Keratinocyte (primary cell): ENCODE data around the gene AUH. TPM values are rescaled to one million over a fixed set of nuclear protein-coding genes. Genes with fewer than 3 reads are reported as not detected.

Experiments used
- DNase-seq: peaks from one replicate; pipeline ENCODE4 v3.0.0-alpha.2; 2011; ENCODE audit warnings: low read depth, missing footprints, low spot score
- FAIRE-seq: peaks from 2 replicates; lab custom pipeline; 2011; peaks lifted over from hg19 to GRCh38; lab: Jason Lieb, UNC
- H2AFZ ChIP-seq: 2 replicates; pipeline ENCODE4 v1.6.0; 2012; ENCODE audit warnings: low read length, control low read depth, inconsistent platforms; ENCODE audit not compliant: control insufficient read depth
- H3K27ac ChIP-seq: 2 replicates; pipeline ENCODE4 v1.5.1; 2011; ENCODE audit warnings: low read length; ENCODE audit not compliant: control insufficient read depth, insufficient read depth
- H3K27me3 ChIP-seq: 3 replicates; pipeline ENCODE4 v1.6.0; 2011; ENCODE audit warnings: low read length; ENCODE audit not compliant: control insufficient read depth, insufficient read depth; ENCODE audit errors: extremely low read depth
- H3K36me3 ChIP-seq, 2 experiments: 2 replicates in 1 of 2; 3 replicates in 1 of 2; pipeline ENCODE4 v1.5.1; 2011; ENCODE audit warnings: low read length in 2 of 2, mild to moderate bottlenecking in 1 of 2; ENCODE audit not compliant: control insufficient read depth in 2 of 2, insufficient read depth in 2 of 2; ENCODE audit errors: extremely low read depth in 1 of 2
- H3K4me1 ChIP-seq: 3 replicates; pipeline ENCODE4 v1.5.1; 2011; ENCODE audit warnings: low read length; ENCODE audit not compliant: control insufficient read depth, insufficient read depth; ENCODE audit errors: extremely low read depth
- H3K4me2 ChIP-seq: 3 replicates; pipeline ENCODE4 v1.6.0; 2011; ENCODE audit warnings: low read depth, low read length; ENCODE audit not compliant: control insufficient read depth, insufficient read depth; ENCODE audit errors: extremely low read depth
- H3K4me3 ChIP-seq, 3 experiments: fragments of 200-600 bp in 1 of 3; sonication (generic) in 1 of 3; 2 replicates in 2 of 3; 3 replicates in 1 of 3; pipeline ENCODE4 v1.5.1; 2011 to 2016; ENCODE audit warnings: low read length in 3 of 3, mild to moderate bottlenecking in 3 of 3, control low read depth in 2 of 3, inconsistent platforms in 1 of 3, low read depth in 1 of 3, mixed read lengths in 1 of 3, mixed run types in 1 of 3, moderate library complexity in 1 of 3; ENCODE audit not compliant: control insufficient read depth in 2 of 3, insufficient read depth in 2 of 3; ENCODE audit errors: extremely low read depth in 1 of 3
- H3K79me2 ChIP-seq: 2 replicates; pipeline ENCODE4 v1.6.0; 2012; ENCODE audit warnings: low read length; ENCODE audit not compliant: control insufficient read depth, insufficient read depth
- H3K9ac ChIP-seq: 3 replicates; pipeline ENCODE4 v1.6.0; 2011; ENCODE audit warnings: low read length; ENCODE audit not compliant: control insufficient read depth, insufficient read depth; ENCODE audit errors: extremely low read depth
- H3K9me1 ChIP-seq: 3 replicates; pipeline ENCODE4 v1.6.0; 2011; ENCODE audit warnings: low read length; ENCODE audit not compliant: control insufficient read depth, insufficient read depth; ENCODE audit errors: extremely low read depth
- H3K9me3 ChIP-seq: 2 replicates; pipeline ENCODE4 v1.5.1; 2012; ENCODE audit warnings: low read depth, low read length; ENCODE audit not compliant: control insufficient read depth
- H4K20me1 ChIP-seq: 3 replicates; pipeline ENCODE4 v1.6.0; 2011; ENCODE audit warnings: low read length; ENCODE audit not compliant: control insufficient read depth, insufficient read depth; ENCODE audit errors: extremely low read depth
- CTCF ChIP-seq, 3 experiments: IDR thresholded peaks in 1 of 3; conservative IDR thresholded peaks in 1 of 3; optimal IDR thresholded peaks in 1 of 3; 2 replicates in 2 of 3; 3 replicates in 1 of 3; pipeline versions ENCODE3 to v1.5.1; 2011; ENCODE audit warnings: low read length in 3 of 3, mild to moderate bottlenecking in 3 of 3, moderate library complexity in 2 of 3, control low read depth in 1 of 3, inconsistent platforms in 1 of 3; ENCODE audit not compliant: insufficient read depth in 2 of 3; ENCODE audit errors: extremely low read depth in 1 of 3
- EZH2 ChIP-seq: IDR thresholded peaks from one replicate; pipeline ENCODE4 v1.6.1; 2012; ENCODE audit warnings: inconsistent platforms, mild to moderate bottlenecking, low read length, moderate library complexity
- dilution Hi-C: fragments of 300-500 bp; cut with MboI; formaldehyde crosslinking; loops from one replicate; pipeline ENCODE4 v1.7.0; 2020; ENCODE audit warnings: low sequenced_read_pairs; ENCODE audit not compliant: extremely low pct_ligation_motif_present
- polyA plus RNA-seq, 5 experiments: library from polyadenylated mRNA; depleted of rRNA in 3 of 5; stranded (reverse) in 3 of 5; stranded (forward) in 1 of 5; unstranded in 1 of 5; fragments of >200 nt; gene quantifications; 1 replicate in 1 of 5; 2 replicates in 3 of 5; 3 replicates in 1 of 5; pipeline versions ENCODE4 v1.2.1 to v1.2.3, GENCODE V29; 2011 to 2012; ENCODE audit warnings: missing spikeins in 2 of 5, low read depth in 1 of 5, low replicate concordance in 1 of 5

AUH gene
- polyA plus RNA-seq, 1 donor (not counting 4 experiments of a cell fraction or from before 2014, with no cell fraction given): 5.5 TPM

GRCh38 chr9:91214086-91214485, 147.6 kb downstream of the AUH start:
- no peaks in the 10 kb centered on the region for H3K36me3 ChIP-seq
- H3K27me3 ChIP-seq: no peaks in the 10 kb centered on the region
- no peak overlapping the region for H3K27ac ChIP-seq
- FAIRE-seq (no peak), DNase-seq (no peak)
- no peak overlapping the region for H2AFZ ChIP-seq
- H3K9ac ChIP-seq: no peak overlapping the region
- H3K4me2 ChIP-seq: no peak overlapping the region
- TF ChIP-seq EZH2 (no peak), CTCF (optimal IDR thresholded peaks at IDR 0.05 in 1 of 3, IDR thresholded peaks at IDR 0.05 in 1 of 3, conservative IDR thresholded peaks at IDR 0.05 in 1 of 3; ENCODE audit: extremely low read depth in 1 of 3, insufficient read depth in 2 of 3, low read length in 3 of 3) (no peak)
- no peaks in the 10 kb centered on the region for H3K9me3 ChIP-seq
- dilution Hi-C loops: no loop called here
- H4K20me1 ChIP-seq: no peaks in the 10 kb centered on the region
- no peaks in the 10 kb centered on the region for H3K79me2 ChIP-seq
- no peaks in the 10 kb centered on the region for H3K9me1 ChIP-seq
- H3K4me3 ChIP-seq: no peak overlapping the region
- H3K4me1 ChIP-seq: no peaks in the 10 kb centered on the region

GRCh38 chr9:91212596-91213243, 149.0 kb downstream of the AUH start:
- FAIRE-seq (no peak), DNase-seq (no peak)
- Histone ChIP-seq H4K20me1 (no peaks in the 10 kb centered on the region), H3K4me2 (no peak overlapping the region), H3K27me3 (no peaks in the 10 kb centered on the region), H3K9ac (no peak overlapping the region), H3K9me1 (no peaks in the 10 kb centered on the region), H3K4me1 (no peaks in the 10 kb centered on the region), H3K4me3 (no peak overlapping the region), H3K9me3 (no peaks in the 10 kb centered on the region), H2AFZ (no peak overlapping the region), H3K79me2 (no peaks in the 10 kb centered on the region), H3K36me3 (no peaks in the 10 kb centered on the region), H3K27ac (no peak overlapping the region)
- dilution Hi-C loops: no loop called here
- TF ChIP-seq EZH2 (no peak), CTCF (optimal IDR thresholded peaks at IDR 0.05 in 1 of 3, IDR thresholded peaks at IDR 0.05 in 1 of 3, conservative IDR thresholded peaks at IDR 0.05 in 1 of 3; ENCODE audit: extremely low read depth in 1 of 3, insufficient read depth in 2 of 3, low read length in 3 of 3) (no peak)
